Measurements from ENCODE around the gene PRIMPOL.
"Not testable (repeated sequence)": the region's sequence is repeated elsewhere in the genome, so short reads cannot be mapped to it uniquely, and the experiment has no call there.

PRIMPOL gene

GRCh38 chr4:184715526-184715925, 66.0 kb downstream of the PRIMPOL start:
- DNase-seq: no peak

GRCh38 chr4:184719407-184719806, 69.9 kb downstream of the PRIMPOL start:
- DNase-seq: no peak

- no peak for DNase-seq
These were observed 71.7 kb downstream of the PRIMPOL start for GRCh38 chr4:184721254-184721653.

DNA sequence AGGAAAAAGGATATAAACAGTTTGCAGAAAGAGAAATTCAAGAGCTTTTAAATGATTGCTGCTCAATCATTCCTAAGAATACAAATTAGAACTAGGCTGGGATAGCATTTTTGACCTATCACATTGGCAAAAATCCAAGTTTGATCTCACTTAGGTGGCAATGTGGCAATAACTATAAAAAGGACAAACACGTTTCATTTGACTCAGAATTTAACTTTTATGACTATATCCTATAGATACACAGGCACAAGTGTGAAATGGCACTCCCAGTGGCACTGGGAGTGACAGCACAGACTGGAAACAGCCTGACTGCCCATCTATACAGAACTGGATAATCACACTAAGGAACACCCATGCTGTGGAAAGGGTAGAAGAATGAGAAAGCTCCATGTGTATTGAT, 73.3 kb downstream of the PRIMPOL start:
- DNase-seq: no peak

DNA sequence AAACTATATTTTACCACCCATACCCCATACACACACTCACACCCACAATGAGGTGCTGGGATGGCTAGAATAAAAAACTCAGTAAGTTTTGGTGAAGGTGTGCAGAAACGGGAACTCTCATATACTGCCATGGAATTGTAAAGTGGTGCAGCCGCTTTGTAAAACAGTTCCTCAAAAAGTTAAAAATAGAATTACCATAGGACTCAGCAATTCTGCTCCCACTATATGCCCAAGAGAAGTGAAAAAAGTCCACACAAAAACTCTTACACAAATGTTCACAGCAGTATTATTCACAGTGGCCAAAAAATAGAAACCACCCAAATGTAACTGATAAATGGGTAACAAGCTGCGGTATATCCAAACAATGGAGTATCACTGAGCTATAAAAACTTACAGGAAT, 77.9 kb downstream of the PRIMPOL start:
- no peak for DNase-seq

DNA sequence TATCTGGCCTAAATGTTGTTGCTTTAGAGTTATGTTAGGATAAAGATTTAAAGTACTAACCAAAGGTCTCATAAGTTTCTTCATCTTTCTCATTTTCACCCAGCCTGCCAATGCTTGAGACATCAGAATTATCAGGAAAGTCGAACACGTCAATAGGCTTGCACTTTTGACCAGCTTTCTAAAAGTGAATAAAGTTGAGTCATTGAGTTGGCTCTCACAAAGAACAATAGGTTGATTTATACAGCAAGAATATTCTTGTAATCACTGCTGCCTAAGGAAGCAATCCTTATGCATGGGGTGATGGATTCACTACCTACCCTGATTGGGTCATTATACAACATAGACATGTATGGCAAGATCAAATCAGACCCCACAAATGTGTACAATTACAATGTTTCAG, 79.3 kb downstream of the PRIMPOL start:
- no peak for DNase-seq

GRCh38 chr4:184729946-184730345, 80.4 kb downstream of the PRIMPOL start:
- DNase-seq: no peak

GRCh38 chr4:184731056-184731455, 81.5 kb downstream of the PRIMPOL start:
- DNase-seq: no peak

- no peak for DNase-seq
These were observed 82.6 kb downstream of the PRIMPOL start for GRCh38 chr4:184732126-184732525.

DNA sequence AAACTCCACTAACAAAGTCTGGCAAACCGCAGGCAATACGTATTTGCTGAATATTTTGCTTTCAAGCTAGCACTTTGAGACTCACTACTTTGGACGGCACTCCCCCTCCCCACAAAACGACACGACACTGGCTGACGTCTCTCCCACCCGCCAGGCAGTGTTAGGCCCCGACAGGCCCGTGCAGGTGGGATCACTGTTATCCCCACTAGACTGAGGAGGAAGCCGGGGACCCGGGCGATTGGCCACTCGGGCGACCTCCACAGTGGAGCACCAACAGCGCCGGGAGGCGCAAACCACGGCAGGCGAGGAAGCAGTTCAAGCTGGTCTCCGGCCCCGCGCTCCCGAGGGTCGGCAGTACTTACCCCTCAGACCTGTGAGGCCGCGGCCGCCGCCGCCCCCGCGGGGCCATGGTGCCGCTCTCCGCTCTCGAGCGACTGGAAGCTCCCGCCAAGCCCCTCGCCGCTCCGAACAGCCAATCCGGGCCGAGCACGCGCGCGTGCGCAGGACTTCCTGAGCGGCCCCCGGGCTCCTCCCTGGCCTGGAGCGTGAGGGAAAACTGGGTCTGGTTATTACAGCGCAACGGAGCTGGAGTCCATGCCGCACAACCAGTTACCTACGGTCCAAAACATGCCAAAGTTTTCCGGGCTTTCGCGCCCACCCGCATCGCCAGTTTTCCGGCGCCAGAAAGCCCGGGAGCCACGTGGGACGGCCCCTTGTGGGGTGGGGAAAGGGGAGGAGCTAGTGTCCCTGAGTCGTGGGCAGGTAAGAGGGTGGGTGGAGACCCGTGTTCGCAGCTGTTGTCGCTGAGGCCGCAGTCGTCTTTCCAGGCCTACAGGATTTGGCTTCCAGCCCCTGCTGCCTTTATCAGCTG, 84.4 kb downstream of the PRIMPOL start, which contains the start of gene CENPU:
TSS of gene CENPU (minus strand) at position 443 of the 871 bp plus-strand sequence. CDS start at position 409, 34 bp downstream.
- peak; percentile 95 for DNase-seq

DNA sequence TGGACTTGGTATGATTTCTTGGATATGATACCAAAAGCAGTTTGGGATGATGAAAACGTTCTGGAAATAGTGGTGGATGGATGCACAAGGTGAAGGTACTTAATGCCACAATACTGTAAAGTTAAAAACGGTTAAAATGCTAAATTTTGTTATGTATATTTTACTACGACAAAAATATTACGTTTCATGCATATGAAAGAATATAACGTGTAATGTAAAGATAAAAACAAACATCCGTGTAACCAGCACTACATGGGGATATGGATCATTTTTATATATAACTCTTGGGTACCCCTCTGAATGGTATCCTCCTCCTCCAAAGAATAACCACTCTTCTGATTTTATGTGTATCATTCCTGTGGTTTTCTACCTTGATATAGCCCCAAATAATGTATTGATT, 85.2 kb downstream of the PRIMPOL start:
- DNase-seq: no peak

DNA sequence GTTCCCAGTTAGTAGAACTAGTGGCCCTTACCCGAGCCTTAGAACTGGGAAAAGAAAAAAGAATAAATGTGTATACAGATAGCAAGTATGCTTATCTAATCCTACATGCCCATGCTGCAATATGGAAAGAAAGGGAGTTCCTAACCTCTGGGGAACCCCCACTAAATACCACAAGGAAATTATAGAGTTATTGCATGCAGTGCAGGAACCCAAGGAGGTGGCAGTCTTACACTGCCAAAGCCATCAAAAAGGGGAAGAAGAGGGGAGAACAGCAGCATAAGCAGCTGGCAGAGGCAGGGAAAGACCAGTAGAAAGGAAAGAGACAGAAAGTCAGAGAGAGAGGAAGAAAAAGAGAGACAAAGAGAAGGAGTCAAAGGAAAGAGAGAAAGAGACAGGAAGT, 90.0 kb downstream of the PRIMPOL start:
- not testable (repeated sequence) for DNase-seq

DNA sequence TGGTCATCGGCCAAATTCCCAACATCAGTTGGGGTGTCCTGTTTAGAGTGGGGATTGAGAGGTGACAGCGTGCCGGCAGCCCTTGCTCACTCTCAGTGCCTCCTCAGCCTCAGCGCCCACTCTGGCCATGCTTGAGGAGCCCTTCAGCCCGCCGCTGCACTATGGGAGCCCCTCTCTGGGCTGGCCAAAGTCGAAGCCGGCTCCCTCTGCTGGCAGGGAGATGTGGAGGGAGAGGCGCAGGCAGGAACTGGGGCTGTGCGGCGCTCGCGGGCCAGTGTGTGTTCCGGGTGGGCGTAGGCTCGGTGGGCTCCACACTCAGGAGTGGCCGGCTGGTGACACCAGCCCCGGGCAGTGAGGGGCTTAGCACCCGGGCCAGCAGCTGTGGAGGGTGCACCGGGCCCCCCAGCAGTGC, 91.4 kb downstream of the PRIMPOL start:
- DNase-seq: no peak

DNA sequence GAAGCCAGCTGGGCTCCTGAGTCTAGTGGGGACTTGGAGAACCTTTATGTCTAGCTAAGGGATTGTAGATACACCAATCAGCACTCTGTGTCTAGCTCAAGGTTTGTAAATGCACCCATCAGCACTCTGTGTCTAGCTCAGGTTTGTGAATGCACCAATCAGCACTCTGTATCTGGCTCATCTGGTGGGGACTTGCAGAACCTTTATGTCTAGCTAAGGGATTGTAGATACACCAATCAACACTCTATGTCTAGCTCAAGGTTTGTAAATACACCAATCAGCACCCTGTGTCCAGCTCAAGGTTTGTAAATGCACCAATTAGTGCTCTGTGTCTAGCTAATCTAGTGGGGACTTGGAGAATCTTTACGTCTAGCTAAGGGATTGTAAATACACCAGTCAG, 92.1 kb downstream of the PRIMPOL start:
- not testable (repeated sequence) for DNase-seq

- no peak for DNase-seq
These were observed 94.1 kb downstream of the PRIMPOL start for GRCh38 chr4:184743650-184744049.

DNA sequence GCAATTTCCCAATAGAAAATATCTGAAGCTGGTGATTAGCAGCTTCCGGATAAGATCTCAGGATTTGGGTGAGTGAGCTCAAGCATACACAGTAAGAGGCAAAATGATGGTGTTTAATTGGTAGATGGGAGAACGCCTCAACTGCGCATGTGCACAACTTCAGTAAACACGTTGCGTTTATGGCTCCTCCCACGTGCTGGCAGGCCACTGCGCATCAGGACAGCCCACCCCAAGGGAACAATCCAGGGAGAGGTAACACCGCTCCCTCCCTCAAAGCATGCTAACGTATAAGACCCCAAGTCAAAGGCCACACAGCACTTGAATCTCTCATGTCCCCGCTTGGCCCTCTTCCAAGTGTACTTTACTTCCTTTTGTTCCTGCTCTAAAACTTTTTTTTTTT, 94.7 kb downstream of the PRIMPOL start:
- no peak for DNase-seq

Measured in NCI-H1694 (cell line).